Kasumi-1 (cell line): ENCODE data around the gene GSTA4.
"Not testable (repeated sequence)": the region's sequence is repeated elsewhere in the genome, so short reads cannot be mapped to it uniquely, and the experiment has no call there.

Source experiments
- DNase-seq, 2 experiments: peaks; one replicate each; lab custom pipeline; 2025; lab: John Stamatoyannopoulos, UW

GSTA4 gene

DNA sequence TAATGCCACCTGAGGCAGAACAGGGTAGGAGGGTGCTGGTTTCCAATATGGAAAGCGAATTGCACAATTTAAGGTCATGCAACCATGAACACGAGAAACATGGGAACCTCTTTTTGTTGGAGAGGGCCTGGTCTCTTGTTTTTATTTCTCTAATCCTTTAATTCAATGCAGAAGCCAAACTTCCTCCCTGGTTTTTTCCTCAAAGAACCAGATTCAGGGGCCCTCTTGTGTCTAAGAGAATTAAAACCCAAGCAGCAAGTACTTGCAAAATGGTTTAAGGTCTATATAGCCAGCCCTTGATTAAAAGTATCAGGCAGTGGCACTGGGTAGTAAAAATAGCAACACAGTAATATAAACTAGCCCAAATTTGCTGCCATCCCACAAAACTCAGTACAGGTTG lies 19.5 kb downstream of the GSTA4 start:
- DNase-seq, result peak in 1 of 2 experiments; percentile 33

- no peak for DNase-seq
These were observed 22.1 kb downstream of the GSTA4 start for GRCh38 chr6:52972989-52973388.

- DNase-seq, result no peak
These were observed 25.7 kb downstream of the GSTA4 start for GRCh38 chr6:52969359-52969758.

- no peak for DNase-seq
These were observed 29.0 kb downstream of the GSTA4 start for GRCh38 chr6:52966101-52966500.

- no peak for DNase-seq
These were observed 29.7 kb downstream of the GSTA4 start for GRCh38 chr6:52965380-52965779.

- no peak for DNase-seq
These were observed 30.8 kb downstream of the GSTA4 start for GRCh38 chr6:52964318-52964717.

DNA sequence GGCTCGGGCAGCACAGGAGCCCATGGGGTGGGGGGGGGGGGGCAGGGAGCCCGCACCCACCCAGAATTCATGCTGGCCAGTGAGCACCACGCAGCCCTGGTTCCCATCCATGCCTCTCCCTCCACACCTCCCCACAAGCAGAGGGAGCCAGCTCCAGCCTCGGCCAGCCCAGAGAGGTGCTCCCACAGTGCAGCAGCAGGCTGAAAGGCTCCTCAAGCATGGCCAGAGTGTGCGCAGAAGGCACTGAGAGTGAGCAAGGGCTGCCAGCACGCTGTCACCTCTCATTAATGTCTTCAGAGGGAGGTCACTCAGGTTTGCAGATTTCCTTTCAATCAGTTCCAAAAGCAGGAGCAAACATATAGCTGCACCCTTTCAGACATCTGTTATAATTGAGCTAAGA lies 32.4 kb downstream of the GSTA4 start:
- no peak for DNase-seq

DNA sequence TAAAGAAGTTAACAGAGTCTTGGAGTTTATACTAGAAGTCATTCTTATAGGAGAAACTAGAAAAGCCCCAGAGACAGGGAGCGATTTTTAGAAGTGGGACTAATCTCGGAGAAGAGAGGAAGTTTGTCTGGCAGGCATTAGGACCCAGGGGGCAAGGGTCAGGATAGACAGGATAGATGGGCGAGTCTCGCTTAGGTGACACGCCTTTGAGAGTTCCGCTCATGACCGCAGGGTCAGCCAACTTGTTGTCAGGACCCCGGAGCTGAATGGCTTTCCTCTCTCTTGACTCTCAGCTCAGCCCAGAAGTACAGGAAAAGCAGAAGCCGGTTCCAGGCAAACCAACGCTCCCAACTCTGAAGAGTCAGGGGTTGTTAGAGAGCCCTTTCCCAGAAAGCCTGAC lies 34.1 kb downstream of the GSTA4 start:
- peak; percentile 8 to 20 for DNase-seq

- DNase-seq, result not testable (repeated sequence)
These were observed 34.9 kb downstream of the GSTA4 start for GRCh38 chr6:52960211-52960610.

GRCh38 chr6:52958546-52959255 lies 36.4 kb downstream of the GSTA4 start:
- no peak for DNase-seq

GRCh38 chr6:52955871-52956270 lies 39.2 kb downstream of the GSTA4 start:
- DNase-seq, result no peak

GRCh38 chr6:52953911-52954839 lies 40.9 kb downstream of the GSTA4 start:
- no peak for DNase-seq

GRCh38 chr6:52946306-52946705 lies 48.8 kb downstream of the GSTA4 start:
- no peak for DNase-seq

- DNase-seq, result not testable (repeated sequence)
These were observed 52.3 kb downstream of the GSTA4 start for GRCh38 chr6:52942821-52943220.

DNA sequence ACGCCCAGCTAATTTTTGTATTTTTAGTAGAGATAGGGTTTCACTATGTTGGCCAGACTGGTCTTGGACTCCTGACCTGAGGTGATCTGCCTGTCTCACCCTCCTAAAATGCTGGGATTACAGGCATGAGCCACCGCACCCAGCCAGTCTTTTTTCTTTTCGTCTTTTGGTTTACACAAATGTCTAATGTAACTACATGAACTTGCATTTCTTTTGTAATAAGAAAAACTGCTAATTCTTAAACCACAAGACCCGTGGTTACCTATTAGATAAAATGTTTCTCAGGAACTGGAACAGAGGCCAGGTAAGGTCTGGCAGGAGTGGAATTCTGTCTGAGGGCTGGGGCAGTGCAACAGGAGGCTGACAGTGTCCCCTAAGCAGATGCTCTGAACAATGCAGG lies 52.9 kb downstream of the GSTA4 start:
- no peak for DNase-seq

DNA sequence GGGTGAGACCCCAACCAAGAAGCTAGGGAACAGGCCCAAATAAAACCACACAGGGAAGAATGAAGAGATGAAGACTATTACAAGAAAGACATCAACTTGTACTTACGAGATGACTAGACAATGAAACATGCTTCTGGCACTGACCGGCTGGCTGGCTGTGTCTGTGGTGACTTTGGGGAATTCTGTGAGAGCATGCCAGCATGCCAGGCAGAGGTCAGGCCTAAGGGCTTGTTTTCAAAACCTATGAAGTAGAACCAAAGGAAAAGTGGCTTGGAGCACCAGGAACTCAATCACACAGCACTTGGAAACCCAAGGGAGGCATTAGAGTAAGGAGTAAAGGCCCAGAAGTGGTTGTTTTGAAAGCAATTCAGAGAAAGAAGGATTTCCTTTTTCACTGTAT lies 57.2 kb downstream of the GSTA4 start:
- no peak for DNase-seq

- no peak for DNase-seq
These were observed 61.3 kb downstream of the GSTA4 start for GRCh38 chr6:52933778-52934177.

DNA sequence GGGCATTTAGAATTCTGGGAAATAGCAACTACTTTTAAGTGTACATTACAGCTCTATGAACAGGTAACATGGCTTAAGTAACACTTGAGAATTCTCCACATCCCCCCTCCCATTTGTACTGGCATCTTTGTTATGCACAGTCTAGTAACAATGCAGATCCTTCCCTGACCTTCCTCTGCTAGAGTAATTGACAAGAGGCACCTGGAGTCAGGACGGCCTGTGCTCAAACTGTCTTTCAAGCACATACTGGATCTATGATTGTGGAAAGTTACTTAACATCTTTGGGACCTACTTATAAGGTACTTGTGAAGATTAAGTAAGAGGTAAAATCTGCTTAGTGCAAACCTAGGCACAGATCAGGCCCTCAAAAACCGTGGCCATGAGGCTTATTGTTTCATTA lies 63.7 kb downstream of the GSTA4 start:
- DNase-seq, result no peak

- DNase-seq, result no peak
These were observed 65.5 kb downstream of the GSTA4 start for GRCh38 chr6:52929321-52930164.
